Measurements from ENCODE around the gene ECI2.

ECI2 gene

DNA sequence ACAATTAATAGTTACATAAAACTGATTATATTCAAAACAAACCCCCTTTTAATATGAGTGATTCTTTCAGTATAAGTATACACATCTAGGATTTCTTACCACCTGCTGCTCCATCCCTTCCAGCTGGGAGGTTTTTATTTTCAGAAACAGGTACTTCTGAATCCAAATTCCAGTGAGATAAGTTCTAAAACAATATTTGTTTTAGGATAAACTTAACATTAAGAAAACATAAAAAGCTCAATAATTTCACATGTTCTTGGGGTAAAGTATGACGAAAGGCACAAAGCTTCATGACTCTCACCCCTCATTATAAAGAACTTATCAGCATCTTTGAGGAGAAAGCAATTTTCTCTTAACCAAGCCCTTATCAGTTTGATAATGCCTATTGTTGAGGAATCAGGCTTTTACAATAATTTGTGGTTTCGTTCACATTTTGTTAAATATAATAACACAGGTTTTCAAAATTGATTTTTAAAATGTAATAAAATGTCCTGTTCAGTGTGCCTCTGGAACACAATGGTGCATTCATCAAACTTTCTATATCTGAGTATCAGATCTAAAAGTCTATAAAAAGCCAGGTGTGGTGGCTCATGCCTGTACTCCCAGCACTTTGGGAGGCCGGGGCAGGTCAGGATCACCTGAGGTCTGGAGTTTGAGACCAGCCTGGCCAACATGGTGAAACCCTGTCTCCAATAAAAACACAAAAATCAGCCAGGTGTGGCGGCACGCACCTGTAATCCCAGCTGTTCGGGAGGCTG, 60.7 kb downstream of the ECI2 start:
- H3K9me3 ChIP-seq (ENCODE audit: insufficient read depth, low read depth, low read length): no peaks in the 10 kb centered on the region
- no peak overlapping the region for H3K9ac ChIP-seq (ENCODE audit: low read depth, low read length, poor library complexity, severe bottlenecking)

DNA sequence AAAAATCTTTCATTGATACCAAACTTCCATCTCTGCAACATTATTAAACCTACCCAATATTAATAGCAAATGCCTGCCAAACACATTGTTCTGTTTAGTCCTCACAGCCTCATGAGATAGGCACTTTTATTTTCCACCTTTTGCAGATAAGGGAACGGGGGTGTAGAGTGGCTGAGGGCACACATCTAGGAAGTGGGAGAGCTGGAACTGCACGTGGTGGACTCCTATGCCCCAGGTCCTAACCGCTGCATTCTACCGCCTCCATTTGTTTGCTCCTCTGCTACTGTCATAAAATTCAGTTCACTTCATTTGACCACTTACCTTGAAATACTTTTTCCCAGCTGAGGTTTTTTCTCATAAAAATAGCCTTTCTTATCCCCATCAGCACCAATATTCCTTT, 64.0 kb downstream of the ECI2 start:
- no peaks in the 10 kb centered on the region for H3K79me2 ChIP-seq (ENCODE audit: insufficient read depth, low read length)
- H3K9me3 ChIP-seq (ENCODE audit: insufficient read depth, low read depth, low read length): no peaks in the 10 kb centered on the region
- H3K27me3 ChIP-seq (ENCODE audit: insufficient read depth, low read length, poor library complexity, severe bottlenecking): no peaks in the 10 kb centered on the region
- H3K36me3 ChIP-seq (ENCODE audit: insufficient read depth, low read length): no peaks in the 10 kb centered on the region
- no peak overlapping the region for H2AFZ ChIP-seq (ENCODE audit: low read length)
- no peak overlapping the region for H3K9ac ChIP-seq (ENCODE audit: low read depth, low read length, poor library complexity, severe bottlenecking)
- H3K9me2 ChIP-seq (replicated peaks; ENCODE audit: low read depth, low read length): no peaks in the 10 kb centered on the region
- no peaks in the 10 kb centered on the region for H3F3A ChIP-seq (ENCODE audit: low read depth)
- H3K4me3 ChIP-seq (ENCODE audit: low read length, poor library complexity, severe bottlenecking): no peak overlapping the region
- TF ChIP-seq EZH2phosphoT487 (IDR thresholded peaks at IDR 0.05; ENCODE audit: borderline replicate concordance): no peak
- no peaks in the 10 kb centered on the region for H3K4me1 ChIP-seq (ENCODE audit: insufficient read depth, low read length, poor library complexity, severe bottlenecking)
- no peaks in the 10 kb centered on the region for H4K20me1 ChIP-seq (ENCODE audit: insufficient read depth, low read length, poor library complexity, severe bottlenecking)
- no peak overlapping the region for H3K4me2 ChIP-seq (ENCODE audit: low read depth, low read length, poor library complexity, severe bottlenecking)

More for the DNA sequence above, 60.7 kb downstream of the ECI2 start:
- Histone ChIP-seq H3K4me1 (ENCODE audit: insufficient read depth, low read length, poor library complexity, severe bottlenecking) (no peaks in the 10 kb centered on the region), H2AFZ (ENCODE audit: low read length) (no peak overlapping the region), H3K27me3 (ENCODE audit: insufficient read depth, low read length, poor library complexity, severe bottlenecking) (no peaks in the 10 kb centered on the region), H3K79me2 (ENCODE audit: insufficient read depth, low read length) (no peaks in the 10 kb centered on the region), H3K4me2 (ENCODE audit: low read depth, low read length, poor library complexity, severe bottlenecking) (no peak overlapping the region), H3K36me3 (ENCODE audit: insufficient read depth, low read length) (no peaks in the 10 kb centered on the region), H3F3A (ENCODE audit: low read depth) (no peaks in the 10 kb centered on the region), H4K20me1 (ENCODE audit: insufficient read depth, low read length, poor library complexity, severe bottlenecking) (no peaks in the 10 kb centered on the region), H3K9me2 (replicated peaks; ENCODE audit: low read depth, low read length) (no peaks in the 10 kb centered on the region), H3K4me3 (ENCODE audit: low read length, poor library complexity, severe bottlenecking) (no peak overlapping the region)
- TF ChIP-seq, protein P1, sequence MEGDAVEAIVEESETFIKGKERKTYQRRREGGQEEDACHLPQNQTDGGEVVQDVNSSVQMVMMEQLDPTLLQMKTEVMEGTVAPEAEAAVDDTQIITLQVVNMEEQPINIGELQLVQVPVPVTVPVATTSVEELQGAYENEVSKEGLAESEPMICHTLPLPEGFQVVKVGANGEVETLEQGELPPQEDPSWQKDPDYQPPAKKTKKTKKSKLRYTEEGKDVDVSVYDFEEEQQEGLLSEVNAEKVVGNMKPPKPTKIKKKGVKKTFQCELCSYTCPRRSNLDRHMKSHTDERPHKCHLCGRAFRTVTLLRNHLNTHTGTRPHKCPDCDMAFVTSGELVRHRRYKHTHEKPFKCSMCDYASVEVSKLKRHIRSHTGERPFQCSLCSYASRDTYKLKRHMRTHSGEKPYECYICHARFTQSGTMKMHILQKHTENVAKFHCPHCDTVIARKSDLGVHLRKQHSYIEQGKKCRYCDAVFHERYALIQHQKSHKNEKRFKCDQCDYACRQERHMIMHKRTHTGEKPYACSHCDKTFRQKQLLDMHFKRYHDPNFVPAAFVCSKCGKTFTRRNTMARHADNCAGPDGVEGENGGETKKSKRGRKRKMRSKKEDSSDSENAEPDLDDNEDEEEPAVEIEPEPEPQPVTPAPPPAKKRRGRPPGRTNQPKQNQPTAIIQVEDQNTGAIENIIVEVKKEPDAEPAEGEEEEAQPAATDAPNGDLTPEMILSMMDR (conservative IDR thresholded peaks at IDR 0.05; ENCODE audit: low read length): no peak
- TF ChIP-seq EZH2phosphoT487 (IDR thresholded peaks at IDR 0.05; ENCODE audit: borderline replicate concordance): no peak

DNA sequence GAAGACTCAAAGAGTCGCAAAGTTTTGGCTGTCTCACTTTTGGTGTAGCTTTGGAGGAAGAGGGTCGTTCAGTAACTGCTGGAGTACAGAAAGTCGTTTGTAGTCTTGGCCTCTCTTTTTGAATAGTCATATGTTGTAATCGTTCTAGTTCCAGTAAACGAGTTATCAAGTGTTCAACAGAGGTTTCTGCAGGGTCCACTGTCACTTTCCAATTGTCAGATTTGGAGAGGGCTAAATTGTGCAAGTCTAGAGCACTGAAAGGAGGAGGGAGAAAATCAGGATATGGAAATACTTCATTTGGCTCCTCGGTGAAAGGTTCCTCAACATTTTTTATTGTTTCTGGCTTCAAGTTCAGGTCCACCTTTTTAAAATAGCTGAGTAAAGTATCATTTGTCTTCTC, 66.2 kb downstream of the ECI2 start:
- no peak overlapping the region for H3K4me2 ChIP-seq (ENCODE audit: low read depth, low read length, poor library complexity, severe bottlenecking)
- no peak overlapping the region for H3K4me3 ChIP-seq (ENCODE audit: low read length, poor library complexity, severe bottlenecking)
- no peaks in the 10 kb centered on the region for H4K20me1 ChIP-seq (ENCODE audit: insufficient read depth, low read length, poor library complexity, severe bottlenecking)
- no peaks in the 10 kb centered on the region for H3K4me1 ChIP-seq (ENCODE audit: insufficient read depth, low read length, poor library complexity, severe bottlenecking)
- peaks cover 16% of the 10 kb centered on the region; the same call in 1 of the 2 replicates for H3K36me3 ChIP-seq (ENCODE audit: insufficient read depth, low read length)
- no peaks in the 10 kb centered on the region for H3K9me3 ChIP-seq (ENCODE audit: insufficient read depth, low read depth, low read length)
- no peaks in the 10 kb centered on the region for H3K79me2 ChIP-seq (ENCODE audit: insufficient read depth, low read length)
- H3K27me3 ChIP-seq (ENCODE audit: insufficient read depth, low read length, poor library complexity, severe bottlenecking): no peaks in the 10 kb centered on the region
- H3F3A ChIP-seq (ENCODE audit: low read depth): no peaks in the 10 kb centered on the region
- no peak overlapping the region for H2AFZ ChIP-seq (ENCODE audit: low read length)
- TF ChIP-seq, protein P1 (conservative IDR thresholded peaks at IDR 0.05; ENCODE audit: low read length): no peak
- no peak for TF ChIP-seq EZH2phosphoT487 (IDR thresholded peaks at IDR 0.05; ENCODE audit: borderline replicate concordance)
- H3K9ac ChIP-seq (ENCODE audit: low read depth, low read length, poor library complexity, severe bottlenecking): no peak overlapping the region
- no peaks in the 10 kb centered on the region for H3K9me2 ChIP-seq (replicated peaks; ENCODE audit: low read depth, low read length)

DNA sequence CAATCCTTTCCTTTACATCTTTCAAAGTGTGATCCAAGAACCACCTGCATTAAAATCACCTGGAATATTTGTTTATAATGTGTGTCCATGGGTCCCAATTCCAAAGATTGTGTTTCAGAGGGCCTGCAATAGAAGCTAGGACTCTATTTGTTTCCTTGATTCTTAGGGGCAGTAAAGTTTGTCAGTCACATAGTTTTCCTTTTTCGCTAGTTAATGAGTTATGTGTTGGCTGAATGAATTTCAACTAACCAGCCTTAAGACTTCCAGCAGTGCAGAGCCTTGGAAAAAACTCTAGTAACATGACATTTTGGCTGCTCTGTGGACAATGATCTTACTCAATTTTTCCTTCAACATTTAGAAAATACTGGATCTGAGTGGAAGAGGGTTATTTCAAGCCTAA, 67.7 kb downstream of the ECI2 start:
- H3K79me2 ChIP-seq (ENCODE audit: insufficient read depth, low read length): no peaks in the 10 kb centered on the region
- no peaks in the 10 kb centered on the region for H4K20me1 ChIP-seq (ENCODE audit: insufficient read depth, low read length, poor library complexity, severe bottlenecking)
- no peaks in the 10 kb centered on the region for H3K27me3 ChIP-seq (ENCODE audit: insufficient read depth, low read length, poor library complexity, severe bottlenecking)
- H3K36me3 ChIP-seq (ENCODE audit: insufficient read depth, low read length): peaks cover 31% of the 10 kb centered on the region; the same call in 1 of the 2 replicates
- H3K9ac ChIP-seq (ENCODE audit: low read depth, low read length, poor library complexity, severe bottlenecking): no peak overlapping the region
- H2AFZ ChIP-seq (ENCODE audit: low read length): no peak overlapping the region
- H3F3A ChIP-seq (ENCODE audit: low read depth): no peaks in the 10 kb centered on the region
- no peak overlapping the region for H3K4me2 ChIP-seq (ENCODE audit: low read depth, low read length, poor library complexity, severe bottlenecking)
- H3K4me1 ChIP-seq (ENCODE audit: insufficient read depth, low read length, poor library complexity, severe bottlenecking): no peaks in the 10 kb centered on the region
- no peaks in the 10 kb centered on the region for H3K9me3 ChIP-seq (ENCODE audit: insufficient read depth, low read depth, low read length)
- TF ChIP-seq, protein P1 (conservative IDR thresholded peaks at IDR 0.05; ENCODE audit: low read length): no peak
- no peak for TF ChIP-seq EZH2phosphoT487 (IDR thresholded peaks at IDR 0.05; ENCODE audit: borderline replicate concordance)
- H3K4me3 ChIP-seq (ENCODE audit: low read length, poor library complexity, severe bottlenecking): no peak overlapping the region
- no peaks in the 10 kb centered on the region for H3K9me2 ChIP-seq (replicated peaks; ENCODE audit: low read depth, low read length)

All from Loucy (cell line).